ENCODE data around the gene ELK4. TPM values are rescaled to one million over a fixed set of nuclear protein-coding genes. Genes with fewer than 3 reads are reported as not detected.

The ELK4 gene
- total and polyA plus RNA-seq, 8 donors = 3.5 to 38.7 (median 11.7) TPM

- DNase-seq = peak; percentile 9 to 25
- WGBS, 5 donors = 34 to 65% (median 42%) methylated on average over 7 of the region's 7 CpGs
- Histone ChIP-seq H3K27ac (peak overlapping the region; percentile 60 to 79 (median 74)), H3K4me1 (peaks cover 19 to 46% (median 27%) of the 10 kb centered on the region in 4 donors), H3K4me3 (peak overlapping the region; percentile 45 to 56 (median 50)), H3K9me3 (no peaks in the 10 kb centered on the region), H3K27me3 (peaks cover 0 to 62% (median 24%) of the 10 kb centered on the region in 3 donors), H3K36me3 (no peaks in the 10 kb centered on the region)
- TF ChIP-seq, protein P1, sequence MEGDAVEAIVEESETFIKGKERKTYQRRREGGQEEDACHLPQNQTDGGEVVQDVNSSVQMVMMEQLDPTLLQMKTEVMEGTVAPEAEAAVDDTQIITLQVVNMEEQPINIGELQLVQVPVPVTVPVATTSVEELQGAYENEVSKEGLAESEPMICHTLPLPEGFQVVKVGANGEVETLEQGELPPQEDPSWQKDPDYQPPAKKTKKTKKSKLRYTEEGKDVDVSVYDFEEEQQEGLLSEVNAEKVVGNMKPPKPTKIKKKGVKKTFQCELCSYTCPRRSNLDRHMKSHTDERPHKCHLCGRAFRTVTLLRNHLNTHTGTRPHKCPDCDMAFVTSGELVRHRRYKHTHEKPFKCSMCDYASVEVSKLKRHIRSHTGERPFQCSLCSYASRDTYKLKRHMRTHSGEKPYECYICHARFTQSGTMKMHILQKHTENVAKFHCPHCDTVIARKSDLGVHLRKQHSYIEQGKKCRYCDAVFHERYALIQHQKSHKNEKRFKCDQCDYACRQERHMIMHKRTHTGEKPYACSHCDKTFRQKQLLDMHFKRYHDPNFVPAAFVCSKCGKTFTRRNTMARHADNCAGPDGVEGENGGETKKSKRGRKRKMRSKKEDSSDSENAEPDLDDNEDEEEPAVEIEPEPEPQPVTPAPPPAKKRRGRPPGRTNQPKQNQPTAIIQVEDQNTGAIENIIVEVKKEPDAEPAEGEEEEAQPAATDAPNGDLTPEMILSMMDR (IDR thresholded peaks at IDR 0.05) = no peak
- TF ChIP-seq POLR2AphosphoS5 (IDR thresholded peaks at IDR 0.05) (no peak), POLR2A (IDR thresholded peaks at IDR 0.05) (no peak), EP300 (IDR thresholded peaks at IDR 0.05) (no peak)
- intact Hi-C loops (cut with DNase I; ENCODE audit: low total_unique reads) = no loop called here
Observed at GRCh38 chr1:205570173-205570501, 61.7 kb downstream of the ELK4 start.

DNA sequence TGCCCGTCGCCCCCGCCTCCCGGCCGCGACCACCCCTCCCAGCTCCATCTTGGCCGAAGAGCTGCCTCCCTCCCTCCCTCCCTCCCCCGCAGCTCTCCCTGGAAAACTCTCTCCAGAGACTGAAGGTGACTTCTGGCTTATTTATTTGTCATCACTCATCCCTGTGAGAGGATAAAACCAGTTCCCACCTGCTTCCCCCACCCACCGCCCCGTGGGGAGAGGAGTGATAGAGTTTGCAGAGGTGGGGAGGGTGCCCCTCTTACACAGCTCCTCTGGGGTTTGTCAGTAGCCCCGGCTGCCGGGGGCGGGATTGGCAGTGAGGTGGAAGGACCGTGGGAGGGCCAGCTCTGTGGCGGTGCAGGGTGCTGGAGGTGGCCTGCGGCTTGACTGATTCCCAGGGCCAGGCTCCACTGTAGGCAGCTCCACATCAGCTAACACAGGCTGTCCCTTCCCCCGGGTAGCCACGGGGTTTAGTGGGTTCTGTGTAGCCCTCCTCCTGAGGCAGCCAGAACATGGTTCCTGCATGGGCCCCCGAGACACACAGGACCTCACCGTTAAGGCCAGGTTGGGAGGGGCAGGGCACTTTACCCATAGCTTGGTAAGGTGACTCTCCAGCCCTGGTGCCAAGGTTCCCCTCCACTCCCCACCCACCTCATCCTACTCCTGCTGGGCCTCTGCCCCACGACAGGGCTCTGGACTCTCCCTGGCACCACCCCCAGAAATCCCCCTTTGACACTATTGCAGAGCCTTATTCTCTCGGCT lies 62.2 kb downstream of the ELK4 start:
- peaks cover 0 to 62% (median 24%) of the 10 kb centered on the region in 3 donors for H3K27me3 ChIP-seq
- H3K4me3 ChIP-seq = peak overlapping the region; percentile 45 to 56 (median 50)
- peaks cover 19 to 52% (median 27%) of the 10 kb centered on the region in 4 donors for H3K4me1 ChIP-seq
- intact Hi-C loops (cut with DNase I; ENCODE audit: low total_unique reads) = no loop called here
- TF ChIP-seq POLR2A (IDR thresholded peaks at IDR 0.05) (no peak), EP300 (IDR thresholded peaks at IDR 0.05) (no peak), POLR2AphosphoS5 (IDR thresholded peaks at IDR 0.05) (no peak)
- TF ChIP-seq, protein P1 (IDR thresholded peaks at IDR 0.05) = no peak
- H3K36me3 ChIP-seq = no peaks in the 10 kb centered on the region
- peak overlapping the region; percentile 60 to 79 (median 74) for H3K27ac ChIP-seq
- 12 to 16% (median 15%) methylated on average over 13 to 22 of the region's 22 CpGs for whole genome bisulfite sequencing, 5 donors
- no peaks in the 10 kb centered on the region for H3K9me3 ChIP-seq
- peak; percentile 41 to 70 for DNase-seq

- Histone ChIP-seq H3K36me3 (no peaks in the 10 kb centered on the region), H3K4me1 (peaks cover 22 to 60% (median 34%) of the 10 kb centered on the region in 4 donors), H3K9me3 (no peaks in the 10 kb centered on the region), H3K27me3 (peaks cover 0 to 67% (median 24%) of the 10 kb centered on the region in 3 donors), H3K4me3 (peak overlapping the region; percentile 45 to 56 (median 50)), H3K27ac (peak overlapping the region; percentile 70 to 85 (median 76))
- intact Hi-C loops (cut with DNase I; ENCODE audit: low total_unique reads) = no loop called here
- DNase-seq = peak; percentile 45 to 71
- TF ChIP-seq, protein P1 (IDR thresholded peaks at IDR 0.05) = no peak
- TF ChIP-seq POLR2AphosphoS5 (IDR thresholded peaks at IDR 0.05) (no peak), POLR2A (IDR thresholded peaks at IDR 0.05) (no peak), EP300 (IDR thresholded peaks at IDR 0.05) (no peak)
- WGBS, 5 donors = 4 to 21% (median 5%) methylated on average over 7 to 86 of the region's 90 CpGs
Observed at GRCh38 chr1:205568469-205569361, 63.1 kb downstream of the ELK4 start.

GRCh38 chr1:205568135-205568468 lies 63.7 kb downstream of the ELK4 start:
- Histone ChIP-seq H3K36me3 (no peaks in the 10 kb centered on the region), H3K4me3 (peak overlapping the region in 2 of 4 donors; percentile 53 to 56), H3K27ac (peak overlapping the region; percentile 70 to 85 (median 74)), H3K4me1 (peaks cover 22 to 63% (median 35%) of the 10 kb centered on the region in 4 donors), H3K9me3 (no peaks in the 10 kb centered on the region), H3K27me3 (peaks cover 0 to 69% (median 24%) of the 10 kb centered on the region in 3 donors)
- TF ChIP-seq, protein P1 (IDR thresholded peaks at IDR 0.05) = no peak
- TF ChIP-seq EP300 (IDR thresholded peaks at IDR 0.05) = no peak
- no peak for TF ChIP-seq POLR2AphosphoS5 (IDR thresholded peaks at IDR 0.05)
- TF ChIP-seq POLR2A (IDR thresholded peaks at IDR 0.05) = no peak
- WGBS, 5 donors = 30 to 43% (median 38%) methylated on average over 5 of the region's 5 CpGs
- intact Hi-C loops (cut with DNase I; ENCODE audit: low total_unique reads) = no loop called here
- DNase-seq = peak; percentile 23 to 26
